NB4 (cell line): ENCODE data around the gene ATP13A1.
"Not testable (repeated sequence)": the region's sequence is repeated elsewhere in the genome, so short reads cannot be mapped to it uniquely, and the experiment has no call there.

Experiments used
- DNase-seq: peaks from one replicate; pipeline ENCODE4 v3.0.0; 2010; ENCODE audit warnings: low read depth
- H3K4me3 ChIP-seq: one replicate; pipeline ENCODE4 v1.5.1; 2011; ENCODE audit warnings: mild to moderate bottlenecking, low read depth, low read length, moderate library complexity
- CTCF ChIP-seq: IDR thresholded peaks from one replicate; pipeline ENCODE4 v1.5.1; 2012; ENCODE audit warnings: low read depth, low read length
- MAX ChIP-seq: IDR thresholded peaks from 2 replicates; pipeline ENCODE4 v1.6.1; 2011; ENCODE audit warnings: low read depth, low read length
- MYC ChIP-seq: IDR thresholded peaks from 2 replicates; pipeline ENCODE4 v1.6.1; 2011; ENCODE audit warnings: low read depth, low read length
- POLR2A ChIP-seq: IDR thresholded peaks from 2 replicates; pipeline ENCODE4 v1.6.1; 2011; ENCODE audit warnings: mild to moderate bottlenecking; ENCODE audit not compliant: insufficient read length; ENCODE audit errors: extremely low read depth

ATP13A1 gene

DNA sequence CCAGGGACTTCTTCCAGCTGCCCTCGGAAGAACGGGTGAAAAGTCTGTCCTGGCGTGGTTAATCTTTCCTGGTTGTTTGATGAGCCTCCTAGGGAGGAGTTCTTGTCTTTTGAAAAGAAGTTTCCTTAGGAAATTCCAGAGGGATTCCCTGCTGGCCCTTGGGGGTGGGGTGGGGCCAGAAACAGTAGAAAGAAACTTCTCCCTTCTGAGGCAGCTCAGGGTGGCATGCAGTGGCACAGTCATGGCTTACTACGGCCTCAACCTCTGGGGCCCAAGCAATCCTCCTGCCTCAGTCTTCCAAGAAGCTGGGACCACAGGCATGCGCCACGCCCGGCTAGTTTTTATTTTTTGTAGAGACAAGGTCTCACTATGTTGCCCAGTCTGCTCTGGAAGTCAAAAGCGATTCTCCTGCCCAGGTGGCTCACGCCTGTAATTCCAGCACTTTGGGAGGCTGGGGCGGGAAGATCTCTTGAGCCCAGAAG is 6.6 kb upstream of the ATP13A1 start:
- no peak for DNase-seq
- TF ChIP-seq CTCF = no peak
- TF ChIP-seq POLR2A = no peak
- TF ChIP-seq MAX = no peak
- TF ChIP-seq MYC = no peak
- peak overlapping the region; percentile 86 for H3K4me3 ChIP-seq

- DNase-seq = peak; percentile 97
- 0 out of 2 replicates have a peak, but pooled peaks have one; percentile 22 for TF ChIP-seq MYC
- TF ChIP-seq MAX = no peak
- TF ChIP-seq POLR2A = peak; percentile 80
- no peak for TF ChIP-seq CTCF
- peak within 1 kb of the TSS; percentile 86 for H3K4me3 ChIP-seq
Measured at GRCh38 chr19:19668230-19669012, 4.9 kb upstream of the ATP13A1 start, which contains the start of gene ZNF101. Gene ZNF101 (plus strand): TSS chr19:19668839. CDS start chr19:19668964, 125 bp downstream.

DNA sequence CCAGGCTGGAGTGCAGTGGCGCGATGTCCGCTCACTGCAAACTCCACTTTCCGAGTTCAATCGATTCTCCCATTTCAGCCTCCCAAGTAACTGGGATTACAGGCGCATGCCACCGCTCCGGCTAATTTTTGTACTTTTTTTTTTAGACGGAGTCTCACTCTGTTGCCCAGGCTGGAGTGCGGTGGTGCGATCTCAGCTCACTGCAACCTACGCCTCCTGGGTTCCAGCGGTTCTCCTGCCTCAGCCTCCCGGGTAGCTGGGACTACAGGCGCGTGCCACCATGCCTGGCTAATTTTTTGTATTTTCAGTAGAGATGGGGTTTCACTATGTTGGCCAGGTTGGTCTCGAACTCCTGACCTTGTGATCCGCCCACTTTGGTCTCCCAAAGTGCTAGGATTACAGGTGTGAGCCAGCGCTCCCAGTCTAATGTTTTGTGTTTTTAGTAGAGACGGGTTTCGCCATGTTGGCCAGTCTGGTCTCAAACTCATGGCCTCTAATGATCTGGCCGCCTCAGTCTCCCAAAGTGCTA is 2.0 kb upstream of the ATP13A1 start:
- not testable (repeated sequence) for H3K4me3 ChIP-seq, DNase-seq

- H3K4me3 ChIP-seq = peak overlapping the region; percentile 93
- TF ChIP-seq MYC = no peak
- DNase-seq = peak; percentile 74
Measured at GRCh38 chr19:19662871-19663255, 613 bp downstream of the ATP13A1 start.

DNA sequence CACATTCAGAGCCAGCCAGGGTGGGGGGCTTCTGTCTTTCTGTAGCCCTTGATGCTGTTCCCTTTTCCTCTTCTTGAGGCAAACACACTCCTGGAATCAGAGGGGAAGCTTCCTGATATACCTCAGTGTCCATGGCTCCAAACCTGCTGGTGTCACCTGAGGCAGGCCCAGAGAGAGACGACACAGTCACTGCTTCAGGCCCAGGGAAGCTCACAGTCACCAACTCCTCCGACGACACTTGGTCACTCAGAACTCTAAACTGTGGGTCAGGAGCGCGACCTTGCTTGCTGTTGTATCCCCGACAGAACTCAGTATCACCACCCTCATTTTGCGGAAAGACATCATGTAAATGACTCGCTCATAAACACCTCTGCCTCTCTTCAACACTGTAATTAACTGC is 1.1 kb downstream of the ATP13A1 start:
- no peak for DNase-seq
- TF ChIP-seq CTCF (no peak), MAX (no peak), MYC (no peak), POLR2A (no peak)
- H3K4me3 ChIP-seq = peak overlapping the region; percentile 93

DNA sequence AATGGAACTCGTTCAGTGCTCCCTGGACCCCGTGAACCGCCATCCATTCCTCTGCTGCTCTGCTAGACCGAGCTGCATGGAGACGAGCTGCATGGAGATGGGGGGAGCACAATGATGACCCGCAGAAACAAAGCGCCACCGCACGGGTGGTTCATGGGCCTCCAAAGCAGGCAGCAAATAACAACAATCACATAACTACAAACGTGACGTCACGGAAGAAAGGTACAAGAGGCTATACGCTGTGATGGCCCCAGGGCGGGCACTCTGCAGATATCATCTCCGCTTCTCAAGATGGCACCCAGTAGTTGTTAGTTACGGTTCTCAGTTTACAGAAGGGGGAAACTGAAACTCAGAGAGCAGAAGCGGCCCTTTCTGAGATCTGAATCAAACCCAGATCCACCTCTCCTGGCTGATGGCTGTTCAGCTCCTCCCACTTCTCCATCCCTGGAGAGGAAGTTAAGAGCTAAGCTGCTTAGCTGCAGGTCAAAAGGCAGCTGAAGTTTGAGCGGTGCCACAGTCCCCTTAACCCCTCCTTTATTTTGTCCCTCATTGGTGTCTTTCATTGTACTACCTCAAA is 1.7 kb downstream of the ATP13A1 start:
- peak; percentile 81 for DNase-seq
- peak overlapping the region; percentile 93 for H3K4me3 ChIP-seq
- no peak for TF ChIP-seq CTCF
- TF ChIP-seq MYC = no peak
- no peak for TF ChIP-seq POLR2A
- no peak for TF ChIP-seq MAX
